Esophagus squamous epithelium (tissue), 5 donors: Measurements from ENCODE around the gene RASSF3. TPM values are rescaled to one million over a fixed set of nuclear protein-coding genes. Genes with fewer than 3 reads are reported as not detected.

Experiments
- DNase-seq: peaks from one replicate; lab custom pipeline; 2025; lab: John Stamatoyannopoulos, UW
- H3K27ac ChIP-seq, 4 donors: fragments of 200-600 bp; sonication (generic); one replicate each; pipeline ENCODE4 v1.5.1; 2016 to 2019; ENCODE audit warnings: mild to moderate bottlenecking in 1 of 4
- H3K27me3 ChIP-seq, 4 donors: fragments of 200-600 bp; sonication (generic); 1 replicate in 3 of 4; 2 replicates in 1 of 4; pipeline versions ENCODE4 v1.5.1 to v1.6.0; 2017 to 2021; ENCODE audit warnings: antibody characterized with exemption in 1 of 4
- H3K36me3 ChIP-seq, 3 donors: fragments of 200-600 bp; sonication (generic); one replicate each; pipeline ENCODE4 v1.5.1; 2016 to 2019
- H3K4me1 ChIP-seq, 3 donors: fragments of 200-600 bp; sonication (generic); one replicate each; pipeline ENCODE4 v1.5.1; 2017 to 2019
- H3K4me3 ChIP-seq, 4 donors: fragments of 200-600 bp; sonication (generic); 1 replicate in 3 of 4; 2 replicates in 1 of 4; pipeline ENCODE4 v1.5.1; 2016 to 2019; ENCODE audit warnings: mild to moderate bottlenecking in 2 of 4, moderate library complexity in 1 of 4
- H3K9me3 ChIP-seq, 3 donors: fragments of 200-600 bp; sonication (generic); one replicate each; pipeline ENCODE4 v1.5.1; 2016 to 2019
- POLR2A ChIP-seq, 4 donors: fragments of 450-650 bp; IDR thresholded peaks; one replicate each; pipeline ENCODE4 v1.6.1; 2017; ENCODE audit warnings: antibody characterized with exemption in 4 of 4, mild to moderate bottlenecking in 4 of 4, moderate library complexity in 3 of 4
- WGBS, 2 donors: methylation state at CpG; one replicate each; pipeline ENCODE4 v1.1.5; 2018; 5-methylcytosine and 5-hydroxymethylcytosine counted together
- intact Hi-C: fragments of 100-400 bp; cut with DNase I; formaldehyde crosslinking; loops from one replicate; pipeline ENCODE4 v1.15.0; 2022
- total RNA-seq, 4 donors: library from RNA; depleted of rRNA; stranded (reverse); fragments of >200 nt; gene quantifications; one replicate each; pipeline ENCODE4 v1.1.0, GENCODE V29; 2016
- TF ChIP-seq, protein P1 (sequence below), 6 experiments: fragments of 450-650 bp in 4 of 6; fragments of 200-600 bp in 2 of 6; sonication (generic) in 2 of 6; IDR thresholded peaks; one replicate each; pipeline ENCODE4 v1.5.1; 2016 to 2019; ENCODE audit warnings: antibody characterized with exemption in 6 of 6, mild to moderate bottlenecking in 4 of 6, moderate library complexity in 4 of 6
- donor health status: DM: yes; HTN: yes; CAD: no.

Gene RASSF3
- total RNA-seq, 4 donors from 2014 or later = 10.4 to 44.4 (median 15.5) TPM

- Histone ChIP-seq H3K4me1 (peaks cover 0 to 38% (median 0%) of the 10 kb centered on the region in 3 donors), H3K9me3 (no peaks in the 10 kb centered on the region), H3K4me3 (no peak overlapping the region), H3K27ac (no peak overlapping the region), H3K27me3 (no peaks in the 10 kb centered on the region), H3K36me3 (no peaks in the 10 kb centered on the region)
- 83 to 92% methylated on average over 6 to 7 of the region's 8 CpGs for WGBS, 2 donors
- TF ChIP-seq POLR2A (IDR thresholded peaks at IDR 0.05) = no peak
- TF ChIP-seq, protein P1, sequence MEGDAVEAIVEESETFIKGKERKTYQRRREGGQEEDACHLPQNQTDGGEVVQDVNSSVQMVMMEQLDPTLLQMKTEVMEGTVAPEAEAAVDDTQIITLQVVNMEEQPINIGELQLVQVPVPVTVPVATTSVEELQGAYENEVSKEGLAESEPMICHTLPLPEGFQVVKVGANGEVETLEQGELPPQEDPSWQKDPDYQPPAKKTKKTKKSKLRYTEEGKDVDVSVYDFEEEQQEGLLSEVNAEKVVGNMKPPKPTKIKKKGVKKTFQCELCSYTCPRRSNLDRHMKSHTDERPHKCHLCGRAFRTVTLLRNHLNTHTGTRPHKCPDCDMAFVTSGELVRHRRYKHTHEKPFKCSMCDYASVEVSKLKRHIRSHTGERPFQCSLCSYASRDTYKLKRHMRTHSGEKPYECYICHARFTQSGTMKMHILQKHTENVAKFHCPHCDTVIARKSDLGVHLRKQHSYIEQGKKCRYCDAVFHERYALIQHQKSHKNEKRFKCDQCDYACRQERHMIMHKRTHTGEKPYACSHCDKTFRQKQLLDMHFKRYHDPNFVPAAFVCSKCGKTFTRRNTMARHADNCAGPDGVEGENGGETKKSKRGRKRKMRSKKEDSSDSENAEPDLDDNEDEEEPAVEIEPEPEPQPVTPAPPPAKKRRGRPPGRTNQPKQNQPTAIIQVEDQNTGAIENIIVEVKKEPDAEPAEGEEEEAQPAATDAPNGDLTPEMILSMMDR (IDR thresholded peaks at IDR 0.05) = no peak
- no peak for DNase-seq
- intact Hi-C loops = no loop called here
These were observed 42.7 kb upstream of the RASSF3 start for GRCh38 chr12:64567570-64567969.

DNA sequence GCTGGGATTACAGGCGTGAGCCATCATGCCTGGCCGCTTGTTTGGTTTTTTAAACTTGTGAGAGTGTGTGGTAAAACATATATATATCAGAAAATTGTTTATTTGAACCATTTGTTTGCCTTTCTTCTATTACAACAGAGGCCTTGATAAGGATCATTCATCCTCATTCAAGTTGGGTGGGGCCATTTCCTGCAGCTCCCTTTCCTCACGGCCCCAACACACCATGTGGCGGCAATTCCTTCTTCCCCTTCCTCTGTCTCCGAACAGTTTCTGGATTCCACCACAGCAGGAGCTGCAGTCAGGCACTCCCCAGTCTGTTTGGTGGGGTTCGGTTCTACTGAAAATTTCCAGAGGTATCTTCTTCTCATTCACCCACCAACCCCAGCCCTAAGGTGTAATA lies 42.0 kb upstream of the RASSF3 start:
- intact Hi-C loops = no loop called here
- H3K27me3 ChIP-seq = no peaks in the 10 kb centered on the region
- 71 to 77% methylated on average over 6 of the region's 6 CpGs for WGBS, 2 donors
- H3K4me1 ChIP-seq = peaks cover 0 to 38% (median 0%) of the 10 kb centered on the region in 3 donors
- TF ChIP-seq, protein P1 (IDR thresholded peaks at IDR 0.05) = no peak
- no peak for TF ChIP-seq POLR2A (IDR thresholded peaks at IDR 0.05)
- no peak for DNase-seq
- no peaks in the 10 kb centered on the region for H3K36me3 ChIP-seq
- H3K27ac ChIP-seq = no peak overlapping the region
- no peak overlapping the region for H3K4me3 ChIP-seq
- no peaks in the 10 kb centered on the region for H3K9me3 ChIP-seq

- peaks cover 0 to 38% (median 0%) of the 10 kb centered on the region in 3 donors for H3K4me1 ChIP-seq
- TF ChIP-seq POLR2A (IDR thresholded peaks at IDR 0.05) = no peak
- TF ChIP-seq, protein P1 (IDR thresholded peaks at IDR 0.05) = no peak
- no peaks in the 10 kb centered on the region for H3K27me3 ChIP-seq
- intact Hi-C loops = no loop called here
- peaks cover 0 to 7% (median 7%) of the 10 kb centered on the region in 3 donors for H3K9me3 ChIP-seq
- H3K4me3 ChIP-seq = no peak overlapping the region
- no peaks in the 10 kb centered on the region for H3K36me3 ChIP-seq
- peak overlapping the region in 1 of 4 donors; percentile 22 for H3K27ac ChIP-seq
- WGBS, 2 donors = 81 to 82% methylated on average over 6 of the region's 6 CpGs
- DNase-seq = no peak
These were observed 40.2 kb upstream of the RASSF3 start for GRCh38 chr12:64569923-64570691.

- WGBS, 2 donors = 19 to 32% methylated on average over 2 of the region's 2 CpGs
- H3K9me3 ChIP-seq = peaks cover 0 to 16% (median 11%) of the 10 kb centered on the region in 3 donors
- no peaks in the 10 kb centered on the region for H3K27me3 ChIP-seq
- H3K4me1 ChIP-seq = peaks cover 0 to 38% (median 0%) of the 10 kb centered on the region in 3 donors
- H3K4me3 ChIP-seq = no peak overlapping the region
- H3K27ac ChIP-seq = no peak overlapping the region
- TF ChIP-seq POLR2A (IDR thresholded peaks at IDR 0.05) = no peak
- TF ChIP-seq, protein P1 (IDR thresholded peaks at IDR 0.05) = no peak
- DNase-seq = no peak
- intact Hi-C loops = no loop called here
- H3K36me3 ChIP-seq = no peaks in the 10 kb centered on the region
These were observed 38.9 kb upstream of the RASSF3 start for GRCh38 chr12:64571411-64571810.

DNA sequence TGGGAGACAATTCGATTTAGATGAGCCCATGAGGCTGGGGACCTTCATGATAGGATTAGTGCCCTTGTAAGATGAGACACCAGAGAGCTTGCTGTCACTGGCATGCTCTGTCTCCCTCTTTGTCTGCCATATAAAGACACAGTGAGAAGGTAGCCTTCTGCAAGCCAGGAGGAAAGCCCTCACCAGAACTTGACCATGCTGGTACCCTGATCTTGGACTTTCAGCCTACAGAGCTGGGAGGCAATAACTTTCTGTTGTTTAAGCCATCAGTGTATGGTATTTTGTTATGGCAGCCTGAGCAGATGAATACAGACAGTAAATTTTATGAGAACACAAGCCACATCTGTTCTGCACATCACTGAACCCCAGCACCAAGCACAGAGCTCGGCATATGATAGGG lies 38.1 kb upstream of the RASSF3 start:
- intact Hi-C loops = no loop called here
- WGBS, 2 donors = 70 to 81% methylated on average over 2 of the region's 2 CpGs
- TF ChIP-seq POLR2A (IDR thresholded peaks at IDR 0.05) = no peak
- TF ChIP-seq, protein P1 (IDR thresholded peaks at IDR 0.05) = no peak

More for the DNA sequence above, 38.1 kb upstream of the RASSF3 start:
- Histone ChIP-seq H3K4me3 (no peak overlapping the region), H3K36me3 (no peaks in the 10 kb centered on the region), H3K9me3 (peaks cover 0 to 16% (median 11%) of the 10 kb centered on the region in 3 donors), H3K4me1 (peaks cover 0 to 33% (median 0%) of the 10 kb centered on the region in 3 donors), H3K27ac (no peak overlapping the region), H3K27me3 (no peaks in the 10 kb centered on the region)
- no peak for DNase-seq
